Loucy (cell line): ENCODE measurements around the gene GAPVD1.

Experiments used
- CTCF ChIP-seq: fragments of 200-600 bp; sonication (generic); conservative IDR thresholded peaks from 2 replicates; pipeline ENCODE4 v1.5.1; 2014; ENCODE audit warnings: mild to moderate bottlenecking, antibody characterized with exemption, low read length
- EZH2phosphoT487 ChIP-seq: fragments of 200-600 bp; IDR thresholded peaks from 2 replicates; pipeline ENCODE4 v1.6.1; 2018; ENCODE audit warnings: antibody characterized with exemption, mild to moderate bottlenecking, moderate library complexity, borderline replicate concordance

GRCh38 chr9:125233678-125234077 is 27.9 kb upstream of the GAPVD1 start:
- no peak for TF ChIP-seq CTCF
- no peak for TF ChIP-seq EZH2phosphoT487
